NT2/D1 (cell line): Measurements from ENCODE around the gene CACNA1E.

Experiments used
- SUZ12 ChIP-seq: IDR thresholded peaks from 2 replicates; pipeline ENCODE4 v1.6.1; 2011; ENCODE audit not compliant: insufficient read length, insufficient read depth; ENCODE audit errors: extremely low read depth
- YY1 ChIP-seq: IDR thresholded peaks from 2 replicates; pipeline ENCODE4 v1.6.1; 2011; ENCODE audit not compliant: insufficient read length, insufficient read depth
- ZNF274 ChIP-seq: IDR thresholded peaks from 2 replicates; pipeline ENCODE4 v1.6.1; 2011; ENCODE audit warnings: mild to moderate bottlenecking, low read depth, low read length

- TF ChIP-seq SUZ12 (no peak), ZNF274 (no peak), YY1 (no peak)
Observed at GRCh38 chr1:181604482-181605249, 121.3 kb downstream of the CACNA1E start.
